Hematopoietic multipotent progenitor cell treated with erythropoietin and hydrocortisone succinate and interleukin-3 and kit ligand, for 15 days (in vitro differentiated cells): ENCODE data around the gene TOMM40.

Experiments
- DNase-seq: peaks from one replicate; pipeline ENCODE4 v3.0.0-alpha.2; 2015; ENCODE audit warnings: low spot score

Gene TOMM40

GRCh38 chr19:44927746-44928145, 36.7 kb downstream of the TOMM40 start:
- DNase-seq, result no peak

- DNase-seq, result no peak
These were observed 39.0 kb downstream of the TOMM40 start for GRCh38 chr19:44930088-44930487.

GRCh38 chr19:44931541-44931940, 40.5 kb downstream of the TOMM40 start:
- no peak for DNase-seq

- no peak for DNase-seq
These were observed 48.6 kb downstream of the TOMM40 start for GRCh38 chr19:44939668-44940067.

- no peak for DNase-seq
These were observed 51.1 kb downstream of the TOMM40 start, which contains the start of gene APOC4 for GRCh38 chr19:44942067-44942571. TSS of gene APOC4 (plus strand) at chr19:44942237. CDS start at chr19:44942278, 41 bp downstream.

GRCh38 chr19:44943801-44944249, 52.8 kb downstream of the TOMM40 start:
- no peak for DNase-seq

- no peak for DNase-seq
These were observed 56.1 kb downstream of the TOMM40 start for GRCh38 chr19:44947041-44947581.

GRCh38 chr19:44948237-44948636, 57.2 kb downstream of the TOMM40 start:
- DNase-seq, result no peak

GRCh38 chr19:44948763-44949374, 57.8 kb downstream of the TOMM40 start:
- DNase-seq, result no peak

- DNase-seq, result no peak
These were observed 58.5 kb downstream of the TOMM40 start for GRCh38 chr19:44949550-44949949.

- peak; percentile 87 for DNase-seq
These were observed 60.4 kb downstream of the TOMM40 start for GRCh38 chr19:44951179-44952159.
